Central memory CD4-positive, alpha-beta T cell (primary cell): ENCODE measurements around the gene LMX1B.

ENCODE experiments used
- DNase-seq: peaks from one replicate; pipeline ENCODE4 v3.0.0; 2022

LMX1B gene

DNA sequence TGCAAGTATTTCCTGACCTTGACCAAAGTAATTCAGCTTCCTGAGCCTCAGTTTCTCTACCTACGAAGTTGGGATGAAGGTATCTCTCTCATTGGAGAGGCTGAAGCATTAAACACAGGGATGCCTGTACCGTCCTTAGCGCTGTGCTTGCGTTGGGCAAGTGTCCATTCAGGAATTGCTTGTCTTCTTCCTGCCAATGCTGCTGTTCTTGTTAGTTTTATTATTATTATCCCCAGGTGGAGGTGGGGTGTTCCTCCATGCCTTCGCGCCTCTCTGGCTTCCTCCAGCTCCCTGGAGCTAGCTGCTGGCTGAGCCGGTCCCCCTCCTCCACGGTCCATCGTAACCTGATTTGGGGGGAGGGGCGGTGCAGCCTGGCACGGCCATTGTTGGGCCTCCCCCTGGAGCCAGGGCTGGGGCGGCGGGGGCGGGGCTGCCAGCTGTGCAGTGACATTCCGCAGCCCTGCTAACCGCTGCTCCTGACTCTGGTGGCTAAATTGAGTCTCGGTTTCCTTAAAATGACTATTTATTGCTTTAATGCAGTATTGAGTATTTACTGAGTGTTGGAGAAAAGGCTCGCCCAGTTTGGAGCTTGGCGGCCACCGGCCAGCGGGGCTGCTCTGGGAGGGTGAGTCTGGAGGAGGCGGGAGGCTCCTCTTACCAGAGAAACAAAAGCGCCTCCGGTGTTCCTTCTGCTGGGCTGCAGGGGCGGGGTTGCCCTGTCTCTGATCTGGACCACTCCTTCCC, 51.3 kb downstream of the LMX1B start:
- DNase-seq = no peak

DNA sequence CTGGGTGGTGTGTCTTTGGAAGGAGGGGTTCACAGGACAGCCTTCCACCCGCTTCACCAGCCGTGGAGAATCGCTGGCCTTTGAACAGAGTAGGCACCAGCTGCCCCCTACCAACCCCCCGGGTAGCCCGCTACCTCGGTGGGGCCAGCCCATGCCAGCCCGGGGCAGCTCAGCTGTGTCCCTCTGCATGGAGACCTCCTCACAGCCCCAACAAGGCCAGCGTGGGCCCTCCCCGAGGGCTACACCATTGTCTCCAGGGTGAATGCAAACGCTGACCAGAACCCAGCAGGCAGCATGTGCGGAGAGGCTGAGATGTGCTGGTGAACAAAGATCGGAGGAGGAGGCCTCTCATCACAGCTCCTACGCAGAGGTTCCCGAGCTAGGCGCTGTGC, 51.9 kb downstream of the LMX1B start:
- DNase-seq = no peak

DNA sequence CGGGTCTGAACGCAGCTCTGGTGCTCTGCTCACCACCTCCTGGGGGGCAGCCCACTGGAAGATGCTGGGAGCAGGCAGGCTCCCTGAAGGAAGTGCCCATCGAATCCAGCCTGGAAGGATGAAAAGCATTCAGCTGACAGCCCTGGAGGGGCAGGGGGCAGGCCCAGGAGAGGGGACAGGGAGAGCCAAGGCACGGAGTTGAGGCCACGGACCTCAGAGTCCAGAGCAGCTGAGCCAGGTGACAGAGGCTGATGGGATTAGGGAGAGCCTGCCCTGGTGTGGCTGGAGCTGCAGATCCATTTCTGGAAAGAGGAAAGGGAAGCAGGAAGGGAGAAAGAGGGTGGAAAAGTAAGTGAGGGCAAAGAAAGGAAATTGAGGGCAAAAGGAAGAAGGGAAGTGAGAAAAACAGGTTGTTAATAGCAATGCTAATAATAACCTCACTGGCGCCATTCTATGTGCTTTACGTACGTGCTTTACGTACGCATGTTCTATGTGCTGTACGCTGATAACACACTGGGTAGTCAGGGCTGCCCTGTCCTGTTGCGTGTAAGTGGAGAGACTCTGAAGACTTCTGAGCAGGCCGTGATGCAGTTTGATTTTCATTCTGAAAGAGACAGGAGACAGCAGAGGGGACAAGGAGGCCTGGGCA, 52.6 kb downstream of the LMX1B start:
- no peak for DNase-seq

DNA sequence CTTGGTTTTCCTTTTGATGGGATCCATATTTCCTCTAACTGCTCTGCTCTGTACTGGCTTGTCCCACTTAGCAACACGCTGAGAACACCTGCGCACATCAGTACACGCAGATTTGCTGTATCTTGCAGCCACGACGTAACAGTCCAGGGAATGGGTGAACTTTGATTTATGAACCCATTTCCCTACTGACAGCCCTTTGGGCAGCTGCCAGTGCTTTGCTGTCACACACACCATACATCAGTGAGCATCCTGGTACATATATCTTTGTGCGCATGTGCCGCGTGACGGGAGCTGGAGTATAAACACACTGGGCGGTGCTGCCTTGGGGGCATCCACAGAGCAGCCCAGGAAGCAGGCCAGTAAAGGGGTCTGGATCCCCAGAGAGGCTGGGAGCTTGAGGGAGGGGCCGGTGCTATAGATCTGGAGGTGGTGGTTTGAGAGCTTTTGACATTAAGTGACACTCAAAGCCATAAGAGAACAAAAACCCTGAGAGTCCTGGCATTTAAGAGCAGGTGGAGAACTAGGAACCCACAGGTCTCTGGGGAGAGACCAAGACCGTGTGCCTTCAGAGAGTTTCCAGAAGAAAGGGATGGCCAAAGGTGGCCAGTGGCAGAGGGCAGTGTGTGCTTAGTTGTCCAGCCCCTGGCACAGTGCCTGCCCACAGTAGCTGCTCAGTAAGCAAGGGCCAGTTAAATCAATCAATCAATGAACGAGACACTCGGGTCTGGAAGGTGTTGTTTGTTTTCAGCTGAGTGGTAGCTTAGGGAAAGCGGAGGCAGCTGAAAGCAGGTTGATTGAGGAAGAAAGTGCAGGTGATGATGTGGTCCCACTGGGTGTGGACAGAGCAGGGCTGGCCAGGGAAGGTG, 53.7 kb downstream of the LMX1B start:
- DNase-seq = no peak

DNA sequence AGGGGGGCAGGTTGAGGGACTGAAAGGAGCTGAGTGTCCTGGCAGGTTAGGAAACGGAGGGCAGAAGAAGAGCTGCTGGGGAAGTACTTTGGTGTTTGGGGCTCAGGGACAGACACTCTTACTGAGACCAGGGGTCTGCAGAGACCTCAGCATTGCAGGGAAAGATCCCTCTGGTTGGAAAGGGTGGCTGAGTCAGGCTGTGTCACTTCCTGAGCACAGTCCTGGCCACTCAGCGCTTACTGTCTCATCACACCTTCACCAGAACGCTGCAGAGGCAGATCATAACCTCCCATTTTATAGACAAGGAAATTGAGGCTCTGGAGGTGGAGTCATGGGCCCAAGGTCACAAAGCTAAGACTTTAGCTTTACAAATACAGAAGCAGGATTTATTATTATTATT, 54.3 kb downstream of the LMX1B start:
- DNase-seq = no peak

DNA sequence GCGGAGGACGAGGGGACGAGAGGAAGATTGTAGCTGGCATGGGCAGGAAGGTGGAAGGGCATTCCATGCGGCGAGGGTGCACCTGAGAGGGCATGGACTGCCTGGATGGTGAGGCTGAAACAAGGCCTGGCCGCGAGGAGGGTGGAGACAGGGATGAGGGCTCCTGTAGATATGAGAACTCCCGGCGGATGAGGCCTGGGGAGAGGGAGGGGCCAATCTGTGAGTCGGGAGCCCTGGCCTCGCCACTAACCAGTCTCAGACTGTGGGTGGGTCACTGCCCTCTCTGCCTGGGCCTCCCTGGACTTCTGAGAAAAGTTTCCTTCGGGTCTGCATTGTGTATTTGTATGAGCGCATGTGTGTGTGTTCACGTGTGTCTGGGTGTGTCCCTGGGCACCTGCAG, 55.4 kb downstream of the LMX1B start:
- no peak for DNase-seq

DNA sequence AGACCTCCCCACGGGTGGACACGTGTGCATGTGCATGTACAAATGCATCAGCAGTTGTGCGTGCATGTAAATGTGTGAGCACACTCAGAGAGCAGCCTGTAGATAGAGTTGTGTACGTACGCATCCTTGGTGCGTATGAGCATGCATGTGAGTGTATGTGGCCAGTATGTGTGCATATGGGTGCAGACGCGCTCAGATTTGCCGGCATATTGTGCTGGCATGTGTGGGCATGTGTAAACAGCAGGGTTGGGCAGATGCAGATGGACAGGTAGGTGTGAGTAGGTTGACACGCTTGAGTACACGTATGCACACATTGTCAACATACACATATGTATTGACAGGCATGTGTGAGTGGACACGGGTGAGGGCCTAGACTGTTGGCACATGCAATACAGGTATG, 56.5 kb downstream of the LMX1B start:
- no peak for DNase-seq

DNA sequence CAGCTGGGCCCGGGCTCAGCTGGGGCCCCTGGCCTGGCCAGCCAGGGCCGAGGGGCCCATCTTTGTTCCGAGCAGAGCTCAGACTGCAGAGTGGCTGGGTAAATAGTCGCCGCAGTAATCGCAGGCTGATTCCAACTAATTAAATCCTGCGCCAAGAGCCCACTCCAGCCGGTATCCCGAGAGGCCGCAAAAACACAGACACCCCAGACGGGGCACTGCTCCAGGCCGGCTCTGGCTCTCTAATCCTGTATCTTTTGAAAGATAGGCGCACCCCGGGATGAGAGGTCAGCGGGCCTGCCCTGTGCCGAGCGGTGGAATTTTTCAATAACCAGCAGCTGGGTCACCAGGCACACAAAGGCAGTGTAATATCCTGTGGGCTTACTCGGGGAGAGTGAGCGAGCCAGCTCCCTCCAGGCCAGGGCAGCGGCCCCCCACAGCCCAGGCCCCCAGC, 57.7 kb downstream of the LMX1B start:
- no peak for DNase-seq

DNA sequence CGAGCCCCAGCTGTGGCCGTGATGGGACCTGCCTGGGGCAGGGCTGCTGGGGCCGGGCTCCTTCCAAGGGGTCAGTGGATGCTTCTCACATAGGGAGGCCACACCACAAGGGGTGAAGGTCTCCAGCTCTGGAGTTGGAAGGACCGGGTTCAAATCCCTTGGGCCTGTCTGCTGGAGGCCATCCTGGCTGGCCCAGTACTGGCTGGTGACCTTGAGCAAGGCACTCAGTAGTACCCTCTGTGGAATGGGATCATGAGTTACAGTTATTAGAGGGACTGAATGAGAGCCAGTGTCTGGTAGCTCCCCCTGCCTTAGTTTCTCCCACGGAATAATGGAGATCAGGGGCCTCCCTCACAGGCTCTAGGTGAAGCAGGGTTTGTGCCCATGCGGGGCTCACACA, 58.3 kb downstream of the LMX1B start:
- DNase-seq = no peak

DNA sequence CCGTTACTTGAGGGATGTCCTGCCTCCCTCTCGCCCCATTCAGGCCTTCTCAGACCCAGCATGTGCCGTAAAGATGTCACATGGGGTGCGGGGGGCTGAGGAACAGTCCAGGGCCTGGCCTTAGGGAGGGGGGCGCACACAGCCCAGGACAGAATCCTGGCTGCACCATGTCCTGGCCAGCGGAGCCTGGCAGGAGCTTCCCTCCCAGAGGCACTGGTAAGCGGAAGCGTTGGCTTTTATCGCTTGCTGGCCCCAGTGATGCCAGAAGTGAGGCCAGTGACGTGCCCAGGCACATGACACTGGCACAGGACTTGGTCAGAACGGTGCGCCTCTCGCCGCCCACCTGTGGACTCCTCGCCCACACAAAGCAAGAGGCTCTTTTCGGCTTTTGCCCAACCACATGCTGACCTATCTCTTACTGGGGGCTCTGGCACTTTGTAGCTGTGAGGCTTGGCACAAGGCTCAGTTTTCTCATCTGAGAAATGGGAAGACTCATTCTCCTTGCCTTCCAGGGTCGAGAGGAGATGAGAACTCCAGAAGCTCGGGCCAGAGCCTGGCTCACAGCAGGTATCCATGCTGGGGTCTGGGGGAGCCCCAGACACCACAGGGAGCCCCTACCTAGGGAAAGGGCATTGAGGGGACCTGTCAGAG, 59.0 kb downstream of the LMX1B start:
- no peak for DNase-seq

DNA sequence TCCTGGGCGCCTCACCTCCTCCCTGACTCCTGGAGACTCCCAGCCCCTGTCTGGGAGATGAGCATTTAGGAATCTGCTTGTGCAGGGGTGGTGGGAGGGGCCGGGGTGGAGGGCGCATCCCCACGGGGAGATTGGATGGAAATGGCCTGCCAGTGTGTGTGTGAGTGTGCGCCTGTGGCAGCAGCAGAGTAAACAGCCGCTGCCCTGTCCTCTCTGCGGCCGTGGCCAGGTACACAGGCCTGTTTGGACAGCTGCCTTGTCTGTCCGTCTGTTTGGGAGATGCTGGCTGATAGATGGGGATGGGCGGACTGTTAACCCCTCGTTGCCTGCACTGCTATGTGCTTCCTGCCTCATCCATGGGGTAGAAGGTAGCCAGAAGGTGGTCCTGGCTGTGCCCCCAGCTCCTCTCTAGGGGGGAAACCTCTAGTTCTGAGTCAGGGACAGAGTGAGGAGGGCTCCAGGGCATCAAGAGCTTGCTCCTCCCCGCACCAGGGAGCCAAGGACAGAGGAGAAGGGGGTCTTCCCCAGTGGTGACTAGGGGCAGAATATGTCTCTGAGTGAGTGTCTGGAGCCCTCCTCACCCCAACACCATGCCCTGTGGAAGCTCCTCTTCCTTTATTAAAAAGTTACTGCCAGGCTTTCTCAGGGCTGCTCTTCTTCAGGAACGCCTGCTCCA, 60.1 kb downstream of the LMX1B start:
- no peak for DNase-seq

DNA sequence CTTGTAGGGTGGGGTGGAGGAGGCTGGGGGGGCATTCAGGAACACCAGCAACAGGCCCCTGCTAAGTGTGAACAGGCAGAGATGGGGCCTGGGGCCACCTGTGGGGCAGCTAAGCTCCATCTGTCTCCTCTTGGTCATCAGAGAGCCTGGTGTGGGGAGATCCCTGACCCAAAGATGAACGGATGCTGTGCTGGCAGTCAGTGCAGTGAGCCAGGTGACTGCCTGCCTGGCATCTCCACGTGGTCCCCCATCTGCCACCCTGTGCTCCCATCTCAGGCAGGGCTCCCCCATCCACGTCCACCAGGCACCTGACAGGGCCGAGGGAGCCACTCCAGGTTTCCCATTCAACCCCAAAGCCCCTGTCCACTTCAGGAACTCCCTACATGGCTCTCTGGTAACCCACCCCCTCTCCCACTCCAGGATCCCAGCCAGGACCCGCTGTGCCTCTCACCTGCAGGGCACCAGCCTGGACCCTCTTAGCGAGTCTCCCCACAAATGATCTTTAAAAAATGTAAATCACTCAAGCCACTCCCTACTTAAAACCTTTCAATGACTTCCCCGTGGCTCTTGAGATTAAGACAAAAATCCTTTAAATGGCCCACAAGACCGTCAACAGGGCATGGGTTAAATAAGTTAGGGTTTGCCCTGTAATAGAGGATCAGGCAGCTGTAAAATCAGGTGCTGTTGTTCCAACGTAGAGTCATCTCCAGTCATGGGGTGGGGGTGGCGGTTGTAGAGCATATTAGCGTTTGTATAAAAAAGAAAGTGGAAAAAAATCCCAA, 60.8 kb downstream of the LMX1B start:
- no peak for DNase-seq

DNA sequence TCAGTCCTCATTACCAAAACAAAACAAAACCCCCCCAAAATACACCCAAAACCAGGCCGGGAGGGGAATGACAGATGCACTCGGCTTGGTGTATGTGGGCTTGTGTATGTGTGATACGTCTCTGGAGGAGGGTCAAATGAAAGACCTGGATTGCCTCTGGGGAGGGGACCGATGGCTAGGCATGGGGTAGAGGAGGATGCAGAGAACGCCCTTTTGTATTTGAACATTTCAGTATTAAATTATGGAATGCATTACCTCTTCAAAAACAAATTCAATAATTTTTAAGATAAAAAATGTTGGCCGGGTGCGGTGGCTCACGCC, 61.4 kb downstream of the LMX1B start:
- DNase-seq = no peak

DNA sequence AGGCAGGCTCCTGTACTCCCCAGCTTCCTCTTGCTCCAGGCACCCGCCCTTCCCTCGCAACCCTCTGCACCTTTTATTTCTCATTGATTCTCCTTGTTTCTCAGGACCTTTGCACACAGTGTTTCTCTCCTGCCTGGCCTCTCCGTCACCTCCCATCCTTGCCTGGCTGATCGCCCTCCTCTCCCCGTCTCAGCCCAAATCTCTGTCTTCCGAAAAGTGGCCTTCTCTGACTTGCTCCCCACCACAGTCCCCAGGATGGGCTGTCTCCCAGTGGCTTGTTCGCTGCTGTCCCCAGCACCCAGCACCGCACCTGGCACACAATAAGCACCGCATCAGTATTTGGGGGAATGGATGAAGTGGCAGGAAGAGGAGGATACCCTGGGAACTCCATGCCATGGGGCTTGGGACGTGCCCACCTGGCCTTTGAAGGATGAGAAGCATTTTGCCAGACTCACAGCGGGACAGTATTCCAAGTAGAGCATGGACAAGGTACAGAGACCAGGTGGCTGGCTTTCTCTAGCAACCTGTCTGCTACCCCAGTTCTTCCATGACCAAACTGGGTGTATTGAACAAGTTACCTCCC, 62.5 kb downstream of the LMX1B start:
- DNase-seq = no peak

DNA sequence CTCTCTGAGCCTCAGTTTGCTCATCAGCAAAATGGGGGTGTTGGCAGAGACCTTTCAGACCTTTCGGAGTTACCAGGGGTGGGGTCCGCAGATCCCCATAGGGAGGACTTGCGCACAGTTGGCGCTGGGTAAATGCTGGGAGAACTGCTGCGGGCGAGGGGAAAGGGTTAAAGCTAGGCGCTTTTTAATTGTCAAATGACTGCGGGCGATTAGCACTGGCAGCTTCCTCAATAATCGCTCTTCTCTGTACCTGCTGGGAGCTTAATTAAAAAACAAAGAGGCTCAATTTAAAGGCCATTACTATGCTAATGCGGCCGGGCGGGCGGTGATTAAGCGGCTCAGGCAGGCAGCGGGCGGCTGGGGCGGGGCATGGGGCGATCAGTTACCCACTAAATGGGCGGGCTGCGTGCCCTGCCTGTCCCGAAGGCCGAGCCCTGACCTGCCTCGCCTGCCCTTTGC, 63.0 kb downstream of the LMX1B start:
- DNase-seq = no peak

DNA sequence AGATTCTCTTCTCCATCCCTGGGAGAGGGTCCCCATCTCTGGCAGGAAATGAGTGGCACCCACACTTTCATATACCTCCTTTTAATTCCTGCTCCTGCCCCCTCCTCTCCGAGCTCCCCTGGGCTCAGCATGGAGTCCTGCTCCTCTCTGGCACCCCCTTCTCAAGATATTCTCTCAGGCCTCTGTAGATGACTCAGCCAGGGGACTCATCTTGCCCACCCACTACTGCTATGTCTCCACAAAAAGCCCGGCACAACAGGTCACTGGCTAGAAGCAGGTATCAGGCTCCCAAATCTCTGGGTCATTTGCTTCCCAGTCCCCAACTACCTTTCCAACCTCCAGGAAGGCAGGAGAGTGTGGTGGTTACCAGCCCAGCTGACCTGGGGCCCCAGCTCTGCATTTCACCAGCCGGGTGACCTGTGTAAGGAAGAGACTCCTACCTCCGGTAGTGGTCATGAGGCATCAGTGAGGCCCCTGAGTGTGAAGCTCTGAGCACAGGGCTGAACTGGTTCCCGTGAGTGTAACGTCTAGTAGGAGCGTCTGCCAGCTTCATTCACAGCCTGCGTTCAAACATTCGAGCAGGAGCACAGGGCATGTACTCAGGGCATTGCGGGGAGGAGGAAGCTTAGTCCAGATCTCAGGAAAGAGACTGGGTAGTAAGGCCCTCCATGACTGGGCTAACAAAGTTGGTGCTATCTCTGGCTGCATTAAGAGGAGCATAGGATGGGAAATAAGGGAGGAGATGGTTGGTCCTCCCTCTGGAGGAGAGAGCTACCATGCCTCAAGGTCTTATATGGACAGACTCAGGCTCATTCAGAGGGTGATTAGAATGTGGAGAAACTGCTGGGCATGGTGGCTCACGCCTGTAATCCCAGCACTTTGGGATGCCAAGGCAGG, 63.7 kb downstream of the LMX1B start:
- no peak for DNase-seq

DNA sequence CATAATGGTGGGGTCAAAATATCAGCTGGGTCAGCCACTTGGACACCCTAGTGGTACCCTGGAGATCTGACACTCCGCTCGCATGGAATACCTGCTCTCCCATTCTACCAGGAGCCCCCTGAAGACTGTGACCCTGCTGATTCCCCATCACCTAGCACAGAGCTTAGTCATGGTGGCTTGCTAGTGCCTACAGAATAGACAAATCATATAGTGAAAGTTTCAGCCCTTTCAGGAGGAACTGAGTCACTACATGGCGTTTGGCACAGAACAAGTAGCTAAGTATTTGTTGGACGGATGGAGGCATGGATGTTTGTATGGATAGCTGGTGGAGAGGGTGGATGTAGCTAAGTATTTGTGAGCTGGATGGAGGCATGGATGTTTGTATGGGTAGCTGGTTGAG, 65.3 kb downstream of the LMX1B start:
- DNase-seq = no peak

DNA sequence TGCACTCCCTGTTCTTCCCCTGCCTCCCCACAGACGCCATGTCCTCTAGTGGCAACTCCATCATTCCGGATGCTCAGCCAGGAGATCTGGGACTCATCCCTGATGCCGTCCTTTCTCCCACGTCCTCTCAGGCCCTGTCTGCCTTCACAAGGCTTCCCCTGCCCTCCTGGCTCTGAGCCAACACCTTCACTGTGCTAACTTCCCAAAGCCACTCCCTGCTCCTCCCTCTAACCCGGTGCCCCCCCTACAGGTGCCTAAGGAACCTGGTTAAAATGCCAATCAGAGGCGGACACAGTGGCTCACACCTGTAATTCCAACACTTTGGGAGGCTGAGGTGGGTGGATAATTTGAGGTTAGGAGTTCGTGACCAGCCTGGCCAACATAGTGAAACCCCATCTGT, 67.6 kb downstream of the LMX1B start:
- DNase-seq = no peak

DNA sequence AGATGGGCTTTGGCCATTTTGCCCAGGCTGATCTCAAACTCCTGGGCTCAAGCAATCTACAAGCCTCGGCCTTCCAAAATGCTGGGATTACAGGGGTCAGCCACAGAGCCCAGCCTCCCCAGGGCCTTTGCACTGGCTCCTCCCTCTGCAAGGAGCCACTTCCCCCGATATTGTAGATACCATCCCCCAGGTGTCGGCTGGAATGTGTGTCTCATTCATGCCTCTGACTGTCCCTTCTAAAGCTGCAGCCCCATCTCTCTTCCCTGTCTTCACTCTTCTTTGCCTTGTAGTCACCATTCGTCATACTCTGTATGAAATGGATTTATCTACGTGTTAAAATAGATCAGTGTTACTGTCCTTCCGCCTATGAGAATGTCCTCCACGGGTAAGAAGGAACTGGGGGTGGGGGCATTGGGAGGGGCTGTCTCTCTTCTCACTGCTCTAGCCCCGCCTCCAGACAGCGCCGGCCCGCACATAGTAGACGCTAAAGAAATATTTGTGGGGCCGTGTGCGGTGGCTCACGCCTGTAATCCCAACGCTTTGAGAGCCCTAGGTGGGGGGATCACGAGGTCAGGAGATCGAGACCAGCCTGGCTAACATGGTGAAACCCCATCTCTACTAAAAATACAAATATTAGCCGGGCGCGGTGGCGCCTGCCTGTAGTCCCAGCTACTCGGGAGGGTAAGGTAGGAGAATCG, 68.5 kb downstream of the LMX1B start:
- no peak for DNase-seq
